ENCODE measurements around the gene LIPE. TPM values are rescaled to one million over a fixed set of nuclear protein-coding genes. Genes with fewer than 3 reads are reported as not detected.

LIPE gene
- total and polyA plus RNA-seq, 7 donors, result 5.3 to 27.7 (median 9.3) TPM

DNA sequence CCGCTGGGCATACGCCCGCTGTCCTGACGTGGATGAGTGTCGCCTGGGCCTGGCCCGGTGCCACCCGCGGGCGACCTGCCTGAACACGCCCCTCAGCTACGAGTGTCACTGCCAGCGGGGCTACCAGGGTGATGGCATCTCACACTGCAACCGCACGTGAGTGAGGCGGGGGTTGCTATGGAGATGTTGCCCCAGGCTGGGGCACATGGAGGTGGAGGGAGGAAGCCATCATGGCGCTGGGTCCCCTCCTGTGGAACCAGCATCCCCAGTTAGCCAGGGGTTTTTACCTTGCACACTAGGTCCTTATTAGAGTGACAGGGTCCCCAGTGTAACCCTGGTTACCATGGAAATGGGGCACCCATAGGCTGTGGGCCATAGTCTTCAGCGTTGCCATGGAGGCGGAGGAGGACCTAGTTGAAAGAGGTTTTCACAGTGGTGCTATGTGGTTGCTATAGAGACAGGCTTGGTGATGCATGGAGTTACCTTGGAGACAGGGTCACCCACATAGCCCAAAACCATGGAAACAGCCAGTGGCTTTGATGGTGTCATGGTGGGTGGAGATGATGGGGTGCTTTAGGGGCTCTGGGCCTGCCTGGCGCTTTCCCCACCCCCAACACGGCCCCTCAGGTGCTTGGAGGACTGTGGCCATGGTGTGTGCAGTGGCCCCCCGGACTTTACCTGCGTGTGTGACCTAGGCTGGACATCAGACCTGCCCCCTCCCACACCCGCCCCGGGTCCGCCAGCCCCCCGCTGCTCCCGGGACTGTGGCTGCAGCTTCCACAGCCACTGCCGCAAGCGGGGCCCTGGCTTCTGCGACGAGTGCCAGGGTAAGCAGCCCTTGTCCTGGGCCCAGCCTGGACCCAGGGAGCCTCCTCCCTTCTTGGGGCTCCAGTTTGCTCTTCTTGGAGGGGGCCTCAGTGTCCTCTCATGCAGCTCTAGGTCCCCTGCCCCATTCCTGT, 74.6 kb downstream of the LIPE start:
- no peak overlapping the region for H3K27ac ChIP-seq
- DNase-seq (no peak), ATAC-seq (no peak)
- no peaks in the 10 kb centered on the region for H3K9me3 ChIP-seq
- H3K27me3 ChIP-seq (ENCODE audit: insufficient read depth in 3 of 3, low read length in 2 of 3), result no peaks in the 10 kb centered on the region
- TF ChIP-seq, protein P1, sequence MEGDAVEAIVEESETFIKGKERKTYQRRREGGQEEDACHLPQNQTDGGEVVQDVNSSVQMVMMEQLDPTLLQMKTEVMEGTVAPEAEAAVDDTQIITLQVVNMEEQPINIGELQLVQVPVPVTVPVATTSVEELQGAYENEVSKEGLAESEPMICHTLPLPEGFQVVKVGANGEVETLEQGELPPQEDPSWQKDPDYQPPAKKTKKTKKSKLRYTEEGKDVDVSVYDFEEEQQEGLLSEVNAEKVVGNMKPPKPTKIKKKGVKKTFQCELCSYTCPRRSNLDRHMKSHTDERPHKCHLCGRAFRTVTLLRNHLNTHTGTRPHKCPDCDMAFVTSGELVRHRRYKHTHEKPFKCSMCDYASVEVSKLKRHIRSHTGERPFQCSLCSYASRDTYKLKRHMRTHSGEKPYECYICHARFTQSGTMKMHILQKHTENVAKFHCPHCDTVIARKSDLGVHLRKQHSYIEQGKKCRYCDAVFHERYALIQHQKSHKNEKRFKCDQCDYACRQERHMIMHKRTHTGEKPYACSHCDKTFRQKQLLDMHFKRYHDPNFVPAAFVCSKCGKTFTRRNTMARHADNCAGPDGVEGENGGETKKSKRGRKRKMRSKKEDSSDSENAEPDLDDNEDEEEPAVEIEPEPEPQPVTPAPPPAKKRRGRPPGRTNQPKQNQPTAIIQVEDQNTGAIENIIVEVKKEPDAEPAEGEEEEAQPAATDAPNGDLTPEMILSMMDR (IDR thresholded peaks at IDR 0.05), result no peak
- H3K36me3 ChIP-seq (ENCODE audit: insufficient read depth in 1 of 2, low read depth in 1 of 2), result peaks cover 3 to 83% of the 10 kb centered on the region in 2 donors
- H3K4me1 ChIP-seq, result no peaks in the 10 kb centered on the region
- no peak overlapping the region for H3K4me3 ChIP-seq
- 85 to 87% (median 86%) methylated on average over 28 to 31 of the region's 31 CpGs for WGBS, 3 donors
- intact Hi-C loops (cut with DNase I), result no loop called here

Other genes with a start within 250 kb of the LIPE start
- gene DEDD2, start 209.7 kb downstream of the LIPE start, total RNA-seq, result 10 to 100 TPM in 3 of 4 donors, 1 to 10 TPM in 1; 8.8 to 22.5 (median 11.6) TPM
- 10 to 100 TPM; 11.6 to 26.1 (median 20.5) TPM for gene DEDD2, start 209.7 kb downstream of the LIPE start, polyA plus RNA-seq
- gene ZNF526, start 207.1 kb downstream of the LIPE start, total RNA-seq, result 1 to 10 TPM; 4.2 to 7.9 (median 6.0) TPM
- gene ZNF526, start 207.1 kb downstream of the LIPE start, polyA plus RNA-seq, result 1 to 10 TPM; 3.4 to 7.4 (median 5.0) TPM
- 10 to 100 TPM; 48.7 to 64.8 (median 58.1) TPM for gene GSK3A, start 184.8 kb downstream of the LIPE start, total RNA-seq
- gene GSK3A, start 184.8 kb downstream of the LIPE start, polyA plus RNA-seq, result 100 to 1,000 TPM in 1 of 3 donors, 10 to 100 TPM in 2; 70.1 to 117 (median 81.1) TPM
- 10 to 100 TPM; 10.0 to 13.5 (median 11.8) TPM for gene ERF, start 172.3 kb downstream of the LIPE start, total RNA-seq
- gene ERF, start 172.3 kb downstream of the LIPE start, polyA plus RNA-seq, result 10 to 100 TPM in 2 of 3 donors, 1 to 10 TPM in 1; 7.1 to 11.7 (median 11.4) TPM
- gene CIC, start 158.1 kb downstream of the LIPE start, total RNA-seq, result 10 to 100 TPM; 28.8 to 55.0 (median 44.2) TPM
- gene CIC, start 158.1 kb downstream of the LIPE start, polyA plus RNA-seq, result 10 to 100 TPM; 17.1 to 39.3 (median 18.1) TPM
- under 1 TPM in 2 of 4 donors, not detected in 2; 0.19 to 0.51 TPM for gene PRR19, start 125.3 kb downstream of the LIPE start, total RNA-seq
- gene PRR19, start 125.3 kb downstream of the LIPE start, polyA plus RNA-seq, result under 1 TPM; 0.17 to 0.73 (median 0.60) TPM
- 1 to 10 TPM; 4.0 to 7.4 (median 6.4) TPM for gene PAFAH1B3, start 124.8 kb downstream of the LIPE start, total RNA-seq
- 10 to 100 TPM; 12.8 to 17.1 (median 14.8) TPM for gene PAFAH1B3, start 124.8 kb downstream of the LIPE start, polyA plus RNA-seq
- 1 to 10 TPM in 1 of 4 donors, under 1 TPM in 2, not detected in 1; 0.50 to 1.1 (median 0.52) TPM for gene TMEM145, start 114.1 kb downstream of the LIPE start, total RNA-seq
- gene TMEM145, start 114.1 kb downstream of the LIPE start, polyA plus RNA-seq, result 1 to 10 TPM in 1 of 3 donors, under 1 TPM in 2; 0.21 to 2.5 (median 0.57) TPM
- 10 to 100 TPM in 3 of 4 donors, 1 to 10 TPM in 1; 7.9 to 21.1 (median 16.8) TPM for gene MEGF8, start 101.8 kb downstream of the LIPE start, total RNA-seq
- gene MEGF8, start 101.8 kb downstream of the LIPE start, polyA plus RNA-seq, result 1 to 10 TPM; 3.3 to 8.1 (median 4.3) TPM
- not detected for gene CNFN, start 37.1 kb downstream of the LIPE start, total RNA-seq
- 1 to 10 TPM in 1 of 3 donors, under 1 TPM in 2; 0.24 to 1.0 (median 0.84) TPM for gene CNFN, start 37.1 kb downstream of the LIPE start, polyA plus RNA-seq
- not detected for gene CXCL17, start 15.6 kb upstream of the LIPE start, total RNA-seq
- gene CXCL17, start 15.6 kb upstream of the LIPE start, polyA plus RNA-seq, result under 1 TPM in 2 of 3 donors, not detected in 1; 0.05 to 0.11 TPM
- gene CEACAM1, start 101.1 kb upstream of the LIPE start, total RNA-seq, result 1 to 10 TPM; 1.0 to 4.8 (median 1.8) TPM
- 1 to 10 TPM in 1 of 3 donors, under 1 TPM in 2; 0.62 to 1.4 (median 0.83) TPM for gene CEACAM1, start 101.1 kb upstream of the LIPE start, polyA plus RNA-seq
- under 1 TPM in 1 of 4 donors, not detected in 3; 0.25 TPM for gene CEACAM8, start 167.5 kb upstream of the LIPE start, total RNA-seq
- gene CEACAM8, start 167.5 kb upstream of the LIPE start, polyA plus RNA-seq, result under 1 TPM in 1 of 3 donors, not detected in 2; 0.03 TPM

All from psoas muscle (tissue), 8 donors.